HG03175 (cell line): ENCODE results near the gene EFCAB8.
"Not testable (repeated sequence)": the region's sequence is repeated elsewhere in the genome, so short reads cannot be mapped to it uniquely, and the experiment has no call there.

ENCODE experiments used
- ATAC-seq: cut with Tn5 transposase; IDR thresholded peaks from one replicate; pipeline ENCODE4 v1.9.1; 2021; ENCODE audit warnings: mild to moderate bottlenecking, moderate library complexity; ENCODE audit not compliant: unreplicated experiment

The EFCAB8 gene

DNA sequence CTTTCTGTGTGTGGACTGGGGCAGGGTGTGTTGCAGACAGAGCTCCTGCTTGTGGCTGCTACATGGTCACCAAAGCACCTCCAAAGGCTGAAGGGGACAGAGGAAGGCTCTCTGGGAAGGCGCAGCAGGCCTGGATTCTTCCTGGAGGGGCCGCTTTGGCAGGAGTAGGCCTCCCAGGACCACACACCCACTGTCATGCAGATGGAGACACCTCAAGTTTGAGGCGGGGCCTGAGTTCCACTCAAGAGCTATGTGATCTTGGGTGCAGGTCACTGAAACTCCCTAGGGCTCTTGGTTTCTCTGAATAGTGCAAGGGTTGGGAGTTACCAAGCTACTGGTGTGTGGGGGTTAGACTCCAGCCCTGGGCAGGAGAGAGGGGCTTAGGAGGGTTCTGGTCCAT is 27.9 kb downstream of the EFCAB8 start:
- ATAC-seq = no peak

GRCh38 chr20:32887492-32887891 is 28.8 kb downstream of the EFCAB8 start:
- ATAC-seq = no peak

DNA sequence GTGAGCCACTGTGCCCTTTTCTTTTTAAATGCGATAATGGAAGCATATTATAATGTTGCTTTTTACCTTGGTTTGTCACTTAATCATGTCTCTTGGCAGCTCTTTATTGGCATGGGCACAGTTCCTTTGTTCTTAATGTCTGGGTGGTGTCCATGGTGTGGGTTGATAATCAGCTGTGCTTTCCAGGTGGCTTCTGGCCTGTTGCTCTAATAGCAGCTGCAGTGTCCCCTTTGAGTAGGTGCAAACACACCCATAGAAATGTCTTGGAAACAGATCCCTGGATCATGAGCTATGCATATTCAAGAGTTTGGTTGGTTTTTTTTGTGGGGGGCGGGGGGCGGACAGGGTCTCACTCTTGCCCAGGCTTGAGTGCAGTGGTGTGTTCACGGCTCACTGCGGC is 29.9 kb downstream of the EFCAB8 start:
- no peak for ATAC-seq

GRCh38 chr20:32889281-32889680 is 30.6 kb downstream of the EFCAB8 start:
- ATAC-seq = no peak

- ATAC-seq = no peak
Observed at GRCh38 chr20:32891491-32891890, 32.8 kb downstream of the EFCAB8 start.

- ATAC-seq = no peak
Observed at GRCh38 chr20:32891926-32892660, 33.4 kb downstream of the EFCAB8 start.

DNA sequence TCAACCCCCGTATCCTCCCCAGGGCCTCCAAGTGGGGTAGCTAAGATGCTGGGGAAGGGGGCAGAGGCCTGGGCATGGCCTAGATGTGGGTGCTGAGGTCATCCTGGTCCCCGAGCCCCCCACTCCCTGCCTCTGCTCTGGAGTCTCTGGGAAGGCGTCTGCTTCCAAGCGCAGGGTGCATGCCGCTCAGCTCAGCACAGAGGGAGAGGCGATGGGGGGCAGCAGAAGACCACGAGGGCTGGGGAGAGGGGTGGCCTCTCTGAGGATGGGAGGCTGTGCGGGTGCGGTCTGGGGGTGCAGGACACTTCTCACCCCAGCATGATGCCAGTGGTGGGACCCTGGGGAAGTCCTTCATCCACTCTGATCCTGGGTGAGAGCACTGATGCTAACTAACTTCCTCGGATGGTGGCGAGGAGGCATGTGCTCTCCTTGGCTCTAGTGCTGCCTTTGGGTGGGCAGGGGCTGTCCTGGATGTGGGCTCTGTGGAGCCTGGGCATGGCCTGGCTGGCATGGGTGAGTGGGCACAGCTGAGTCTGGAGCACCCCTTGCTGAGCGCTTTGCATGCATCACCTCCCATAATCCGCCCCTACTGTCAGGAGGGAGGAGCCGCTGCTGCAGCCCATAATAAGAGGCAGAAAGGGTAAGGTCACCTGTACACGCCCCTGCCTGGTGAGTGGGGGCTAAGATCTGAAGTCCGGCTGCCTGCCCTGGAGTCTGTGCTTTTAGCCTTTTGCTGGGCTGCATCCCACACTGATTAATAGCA is 34.7 kb downstream of the EFCAB8 start:
- ATAC-seq = no peak

GRCh38 chr20:32894026-32894483 is 35.3 kb downstream of the EFCAB8 start:
- ATAC-seq = no peak

DNA sequence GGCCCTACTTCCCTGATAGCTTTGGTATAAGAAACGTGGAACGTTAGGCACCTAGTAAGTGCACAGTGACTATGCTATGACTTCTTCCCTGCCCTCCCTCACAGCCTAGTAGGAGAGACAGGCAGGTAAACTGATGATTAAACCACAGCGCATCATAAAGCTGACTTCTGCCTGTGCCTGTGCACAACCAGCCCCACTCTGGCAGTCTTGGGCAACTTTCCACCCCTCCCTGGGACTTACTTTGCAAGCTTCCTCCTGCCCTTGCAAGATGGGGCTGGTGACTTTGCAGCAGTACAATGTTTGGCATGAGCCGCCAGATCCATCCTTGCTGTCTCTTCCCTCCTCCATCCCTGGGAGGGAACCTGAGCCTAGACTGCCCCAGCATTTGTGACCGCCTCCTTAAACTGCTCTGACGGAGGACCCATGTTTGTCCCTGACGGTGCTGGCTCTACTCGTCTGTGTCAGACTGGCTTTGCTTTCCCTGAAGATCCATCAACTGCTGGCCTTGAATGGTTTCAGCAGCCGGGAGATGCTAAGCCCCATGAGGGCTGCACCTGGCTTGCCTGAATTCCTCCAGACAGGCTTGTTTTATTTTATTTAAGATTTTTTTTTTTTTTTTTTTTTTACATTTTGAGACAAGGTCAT is 36.1 kb downstream of the EFCAB8 start:
- ATAC-seq = no peak

DNA sequence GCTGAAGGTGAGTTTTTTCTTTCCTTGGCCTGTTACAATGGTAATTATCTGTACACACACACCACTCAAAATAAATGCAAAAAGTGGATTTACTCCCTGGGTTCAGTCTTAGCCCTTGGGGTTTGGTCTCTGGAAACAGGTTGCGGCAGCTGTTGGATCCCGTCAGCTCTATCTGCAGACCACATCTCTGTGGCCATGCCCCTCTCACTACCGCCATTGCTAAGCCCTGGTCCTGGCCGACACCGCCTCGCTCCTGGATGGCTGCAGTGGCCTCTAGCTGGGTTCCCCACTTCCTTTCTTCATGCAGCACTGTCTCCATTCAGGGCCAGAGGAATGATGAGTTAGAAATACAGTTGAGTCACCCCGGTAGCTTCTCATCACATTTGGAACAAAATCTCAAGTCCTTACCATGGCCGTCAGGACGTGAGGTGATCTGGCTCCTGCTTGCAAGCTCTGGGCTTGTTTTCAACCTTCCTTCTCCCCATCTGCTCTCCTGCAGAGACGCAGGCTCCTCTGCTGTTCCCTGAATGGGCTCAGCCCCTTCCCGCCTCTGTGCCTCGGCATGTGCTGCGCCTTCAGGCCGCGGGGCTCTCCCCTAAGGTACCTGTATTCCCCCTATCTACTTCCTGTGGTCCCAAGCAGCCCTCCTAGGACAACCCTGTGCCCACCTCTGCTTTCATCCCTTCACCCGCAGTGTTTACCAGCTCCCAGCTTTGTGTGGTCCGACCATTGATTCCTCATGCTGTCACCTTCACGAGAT is 38.0 kb downstream of the EFCAB8 start:
- no peak for ATAC-seq

GRCh38 chr20:32898729-32899128 is 40.0 kb downstream of the EFCAB8 start:
- ATAC-seq = no peak

DNA sequence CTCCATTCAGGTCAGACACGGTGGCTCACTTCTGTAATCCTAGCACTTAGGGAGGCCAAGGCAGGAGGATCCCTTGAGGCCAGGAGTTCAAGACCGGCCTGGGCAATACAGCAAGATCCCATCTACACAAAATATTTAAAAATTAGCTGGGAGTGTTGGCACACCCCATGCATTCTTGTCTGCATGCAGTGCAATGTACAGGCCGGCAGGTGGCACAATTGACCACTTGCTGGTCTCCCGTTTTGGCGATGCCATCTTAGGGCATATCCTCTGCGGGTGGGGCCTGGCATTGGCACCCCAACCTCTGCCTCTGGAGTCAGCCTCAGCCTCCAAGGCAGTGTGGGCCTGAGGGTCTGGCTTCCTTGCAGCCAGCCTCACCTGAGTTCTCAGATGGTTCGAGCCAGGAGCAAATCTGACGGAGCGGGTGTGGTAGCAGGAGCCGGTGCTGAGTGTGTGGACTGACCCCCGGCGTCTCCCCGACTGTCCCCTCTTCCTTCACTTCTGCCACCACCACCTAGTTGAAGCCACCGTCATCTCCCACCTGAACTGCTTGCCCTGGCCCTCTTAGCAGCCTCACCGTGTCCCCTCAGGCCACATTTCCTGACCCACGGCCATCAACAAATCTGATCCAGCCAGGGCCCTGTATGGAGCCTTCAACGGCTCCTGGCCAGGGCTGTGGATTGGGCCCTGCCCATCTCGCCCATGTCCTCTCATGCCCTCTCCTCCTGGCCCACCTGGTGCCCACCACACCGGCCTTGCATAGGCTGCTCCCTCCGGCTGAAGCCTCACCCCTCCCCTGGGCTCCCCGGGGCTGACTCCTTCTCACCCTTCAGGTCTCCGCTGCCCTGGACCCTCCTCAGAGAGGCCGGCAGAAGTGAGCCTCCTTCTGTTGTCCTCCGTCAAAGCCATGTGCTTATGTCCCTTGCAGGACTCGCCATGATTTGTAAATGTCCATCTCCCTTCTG is 44.0 kb downstream of the EFCAB8 start:
- ATAC-seq = no peak

DNA sequence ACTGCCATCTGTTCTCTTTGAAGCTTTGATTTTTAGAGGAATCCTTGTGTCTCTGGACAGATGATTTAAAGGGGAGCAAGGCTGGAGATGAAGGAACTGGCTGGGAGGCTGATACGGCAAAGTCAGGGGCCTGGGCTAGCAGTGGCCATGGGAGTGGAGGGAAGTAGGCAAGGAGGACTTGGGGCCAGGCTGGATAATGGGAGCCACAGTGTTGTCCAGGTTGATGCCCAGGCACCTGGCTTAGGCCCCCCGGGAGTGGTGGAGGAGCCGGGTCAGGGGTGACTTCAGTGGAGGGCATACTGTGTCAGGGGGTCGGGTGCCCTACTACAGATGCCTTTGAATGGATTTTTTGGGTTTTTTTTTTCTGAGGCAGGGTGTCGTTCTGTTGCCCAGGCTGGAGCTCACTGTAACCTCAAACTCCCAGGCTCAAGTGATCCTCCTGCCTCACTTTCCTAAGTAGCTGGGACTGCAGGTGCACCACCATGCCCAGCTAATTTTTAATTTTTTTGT is 45.0 kb downstream of the EFCAB8 start:
- ATAC-seq = no peak

DNA sequence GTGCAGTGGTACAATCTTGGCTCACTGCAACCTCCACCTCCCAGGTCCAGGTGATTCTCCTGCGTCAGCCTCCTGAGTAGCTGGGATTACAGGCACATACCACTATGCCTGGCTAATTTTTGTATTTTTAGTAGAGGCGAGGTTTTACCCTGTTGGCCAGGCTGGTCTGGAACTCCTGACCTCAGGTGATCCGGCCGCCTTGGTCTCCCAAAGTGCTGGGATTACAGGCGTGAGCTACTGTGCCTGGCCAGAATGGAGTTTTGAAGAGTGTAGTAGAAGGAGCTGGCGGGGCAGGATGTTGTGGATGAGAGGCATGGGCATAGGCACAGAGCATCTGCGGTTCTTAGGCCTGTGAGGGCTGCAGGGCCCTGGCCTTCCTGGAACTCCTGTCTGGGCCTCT is 46.0 kb downstream of the EFCAB8 start:
- not testable (repeated sequence) for ATAC-seq

- no peak for ATAC-seq
Observed at GRCh38 chr20:32906200-32906599, 47.5 kb downstream of the EFCAB8 start.

- ATAC-seq = no peak
Observed at GRCh38 chr20:32906871-32907495, 48.3 kb downstream of the EFCAB8 start.

- ATAC-seq = no peak
Observed at GRCh38 chr20:32907886-32908285, 49.2 kb downstream of the EFCAB8 start.

DNA sequence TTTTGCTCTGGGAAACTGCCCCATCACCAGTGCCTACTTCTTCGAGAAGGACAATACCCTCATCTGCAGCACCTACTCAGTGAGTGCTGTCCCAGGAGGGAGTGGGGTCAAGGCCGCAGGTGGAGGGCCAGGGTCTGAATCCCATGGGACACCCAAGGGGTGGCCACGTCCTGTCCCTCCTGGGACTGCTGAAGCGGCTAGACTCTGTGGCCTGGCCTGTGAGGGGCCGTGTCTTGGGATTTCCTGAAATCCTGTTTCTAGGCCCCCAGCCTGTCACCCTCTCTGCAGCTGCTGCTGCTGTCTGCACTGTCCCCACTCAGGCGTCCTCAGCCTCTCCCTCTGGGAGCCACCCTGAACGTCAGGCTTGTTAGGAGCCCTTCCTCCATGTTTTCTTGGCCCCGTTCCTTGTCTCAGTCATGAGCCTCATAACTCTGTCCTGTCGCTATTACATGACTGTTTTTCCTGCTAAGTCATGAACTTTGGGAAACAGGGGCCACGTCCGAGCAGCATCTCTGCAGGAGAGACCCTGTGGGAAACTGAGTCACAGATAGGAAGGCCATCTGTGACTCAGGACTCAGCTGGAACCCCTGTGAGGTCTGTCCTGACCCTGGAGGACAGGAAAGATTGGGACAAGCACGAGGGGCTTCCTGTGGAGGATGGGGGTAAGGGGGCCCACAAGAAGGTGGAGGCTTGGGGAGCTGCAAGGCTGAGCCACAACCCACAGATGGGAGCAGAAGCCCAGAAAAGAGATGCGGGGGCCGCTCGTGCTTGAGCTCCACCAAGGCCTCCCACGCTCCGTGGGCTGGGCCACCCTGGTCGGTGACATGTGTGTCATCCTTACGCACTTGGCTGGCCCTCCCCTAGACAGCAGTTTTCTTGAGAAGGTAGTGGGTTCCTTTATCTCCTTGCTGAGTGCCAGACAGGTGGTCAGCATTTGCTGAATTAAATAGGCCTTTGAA is 49.9 kb downstream of the EFCAB8 start:
- ATAC-seq = no peak
